Smooth muscle cell (in vitro differentiated cells): ENCODE results near the gene SSBP4. TPM values are rescaled to one million over a fixed set of nuclear protein-coding genes. Genes with fewer than 3 reads are reported as not detected.

ENCODE experiments used
- DNase-seq: peaks from one replicate; lab custom pipeline; 2025; ENCODE audit not compliant: unreplicated experiment; lab: John Stamatoyannopoulos, UW
- H2AFZ ChIP-seq: fragments of 200-600 bp; sonication (generic); 2 replicates; pipeline ENCODE4 v1.6.0; 2016; ENCODE audit warnings: antibody characterized with exemption, low read depth, mild to moderate bottlenecking
- H3F3A ChIP-seq: fragments of 200-600 bp; sonication (generic); 2 replicates; pipeline ENCODE4 v1.6.0; 2017; ENCODE audit warnings: antibody characterized with exemption, low read depth
- H3K27ac ChIP-seq: fragments of 200-600 bp; sonication (generic); 2 replicates; pipeline ENCODE4 v1.5.1; 2016; ENCODE audit warnings: low read depth, mild to moderate bottlenecking
- H3K27me3 ChIP-seq: fragments of 200-600 bp; sonication (generic); 2 replicates; pipeline ENCODE4 v1.6.1; 2016; ENCODE audit warnings: low read depth, mild to moderate bottlenecking
- H3K36me3 ChIP-seq: fragments of 200-600 bp; sonication (generic); 2 replicates; pipeline ENCODE4 v1.5.1; 2016; ENCODE audit warnings: low read depth
- H3K4me1 ChIP-seq: fragments of 200-600 bp; sonication (generic); 2 replicates; pipeline ENCODE4 v1.5.1; 2016; ENCODE audit warnings: low read depth
- H3K4me2 ChIP-seq: fragments of 200-600 bp; sonication (generic); 2 replicates; pipeline ENCODE4 v1.6.0; 2016; ENCODE audit warnings: mild to moderate bottlenecking
- H3K4me3 ChIP-seq: fragments of 200-600 bp; sonication (generic); 2 replicates; pipeline ENCODE4 v1.5.1; 2016; ENCODE audit warnings: mild to moderate bottlenecking
- H3K79me2 ChIP-seq: fragments of 200-600 bp; sonication (generic); 2 replicates; pipeline ENCODE4 v1.6.0; 2016; ENCODE audit warnings: low read depth, mild to moderate bottlenecking
- H3K9ac ChIP-seq: fragments of 200-600 bp; sonication (generic); 2 replicates; pipeline ENCODE4 v1.6.0; 2016; ENCODE audit warnings: low read depth
- H3K9me3 ChIP-seq: fragments of 200-600 bp; sonication (generic); replicated peaks from 2 replicates; pipeline ENCODE4 v1.5.1; 2016; ENCODE audit warnings: low read depth
- H4K20me1 ChIP-seq: fragments of 200-600 bp; sonication (generic); 2 replicates; pipeline ENCODE4 v1.6.0; 2016; ENCODE audit warnings: low read depth
- WGBS: methylation state at CpG from one replicate; pipeline ENCODE4 v1.1.7; 2016; ENCODE audit warnings: low lambda C conversion rate; 5-methylcytosine and 5-hydroxymethylcytosine counted together
- polyA plus RNA-seq: library from polyadenylated mRNA; unstranded; fragments of >200 nt; fragmentation: Nextera tagmentation; extraction: Ambion mirVana; gene quantifications from 2 replicates; pipeline ENCODE4 v1.2.1, GENCODE V29; 2016
- total RNA-seq: library from RNA; depleted of rRNA; stranded (reverse); fragments of >200 nt; gene quantifications from 2 replicates; pipeline ENCODE4 v1.2.3, GENCODE V29; 2014
- TF ChIP-seq, protein P1 (sequence below): fragments of 200-600 bp; sonication (generic); IDR thresholded peaks from 2 replicates; pipeline ENCODE4 v1.5.1; 2017; ENCODE audit warnings: borderline replicate concordance, mild to moderate bottlenecking, antibody characterized with exemption; ENCODE audit not compliant: insufficient read depth, poor library complexity, severe bottlenecking

Gene SSBP4
- total and polyA plus RNA-seq, 2 experiments from 2014 or later, result 44.1 to 124 TPM

DNA sequence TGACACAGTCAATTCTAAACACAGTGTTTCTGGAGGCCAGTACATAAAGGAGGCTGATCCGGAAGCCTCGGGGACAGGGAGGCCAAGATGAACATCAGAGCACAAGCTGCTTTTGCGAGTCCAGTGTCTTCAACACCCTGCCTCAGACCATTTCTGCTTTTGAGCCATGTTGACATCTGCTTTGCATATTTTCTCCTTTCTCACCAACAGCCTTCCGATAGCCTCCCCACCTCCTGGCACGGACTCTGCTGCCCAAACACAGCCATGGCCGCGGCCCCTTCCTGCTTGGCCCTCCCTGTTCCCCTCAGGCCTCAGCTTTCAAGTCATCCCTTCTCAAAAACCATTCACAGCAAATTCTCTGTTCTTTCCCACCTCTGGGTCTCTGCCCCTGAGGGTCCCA, 25.4 kb upstream of the SSBP4 start:
- DNase-seq, result no peak
- Histone ChIP-seq H3K27me3 (no peaks in the 10 kb centered on the region), H3K4me2 (no peak overlapping the region), H3K27ac (no peak overlapping the region), H2AFZ (no peak overlapping the region), H3K36me3 (no peaks in the 10 kb centered on the region), H3F3A (peaks cover 9% of the 10 kb centered on the region), H3K4me1 (peaks cover 4% of the 10 kb centered on the region), H3K9ac (no peak overlapping the region), H3K79me2 (no peaks in the 10 kb centered on the region), H4K20me1 (no peaks in the 10 kb centered on the region), H3K4me3 (no peak overlapping the region), H3K9me3 (no peaks in the 10 kb centered on the region)
- TF ChIP-seq, protein P1, sequence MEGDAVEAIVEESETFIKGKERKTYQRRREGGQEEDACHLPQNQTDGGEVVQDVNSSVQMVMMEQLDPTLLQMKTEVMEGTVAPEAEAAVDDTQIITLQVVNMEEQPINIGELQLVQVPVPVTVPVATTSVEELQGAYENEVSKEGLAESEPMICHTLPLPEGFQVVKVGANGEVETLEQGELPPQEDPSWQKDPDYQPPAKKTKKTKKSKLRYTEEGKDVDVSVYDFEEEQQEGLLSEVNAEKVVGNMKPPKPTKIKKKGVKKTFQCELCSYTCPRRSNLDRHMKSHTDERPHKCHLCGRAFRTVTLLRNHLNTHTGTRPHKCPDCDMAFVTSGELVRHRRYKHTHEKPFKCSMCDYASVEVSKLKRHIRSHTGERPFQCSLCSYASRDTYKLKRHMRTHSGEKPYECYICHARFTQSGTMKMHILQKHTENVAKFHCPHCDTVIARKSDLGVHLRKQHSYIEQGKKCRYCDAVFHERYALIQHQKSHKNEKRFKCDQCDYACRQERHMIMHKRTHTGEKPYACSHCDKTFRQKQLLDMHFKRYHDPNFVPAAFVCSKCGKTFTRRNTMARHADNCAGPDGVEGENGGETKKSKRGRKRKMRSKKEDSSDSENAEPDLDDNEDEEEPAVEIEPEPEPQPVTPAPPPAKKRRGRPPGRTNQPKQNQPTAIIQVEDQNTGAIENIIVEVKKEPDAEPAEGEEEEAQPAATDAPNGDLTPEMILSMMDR, result no peak
- 91% methylated on average over 7 of the region's 7 CpGs for WGBS

DNA sequence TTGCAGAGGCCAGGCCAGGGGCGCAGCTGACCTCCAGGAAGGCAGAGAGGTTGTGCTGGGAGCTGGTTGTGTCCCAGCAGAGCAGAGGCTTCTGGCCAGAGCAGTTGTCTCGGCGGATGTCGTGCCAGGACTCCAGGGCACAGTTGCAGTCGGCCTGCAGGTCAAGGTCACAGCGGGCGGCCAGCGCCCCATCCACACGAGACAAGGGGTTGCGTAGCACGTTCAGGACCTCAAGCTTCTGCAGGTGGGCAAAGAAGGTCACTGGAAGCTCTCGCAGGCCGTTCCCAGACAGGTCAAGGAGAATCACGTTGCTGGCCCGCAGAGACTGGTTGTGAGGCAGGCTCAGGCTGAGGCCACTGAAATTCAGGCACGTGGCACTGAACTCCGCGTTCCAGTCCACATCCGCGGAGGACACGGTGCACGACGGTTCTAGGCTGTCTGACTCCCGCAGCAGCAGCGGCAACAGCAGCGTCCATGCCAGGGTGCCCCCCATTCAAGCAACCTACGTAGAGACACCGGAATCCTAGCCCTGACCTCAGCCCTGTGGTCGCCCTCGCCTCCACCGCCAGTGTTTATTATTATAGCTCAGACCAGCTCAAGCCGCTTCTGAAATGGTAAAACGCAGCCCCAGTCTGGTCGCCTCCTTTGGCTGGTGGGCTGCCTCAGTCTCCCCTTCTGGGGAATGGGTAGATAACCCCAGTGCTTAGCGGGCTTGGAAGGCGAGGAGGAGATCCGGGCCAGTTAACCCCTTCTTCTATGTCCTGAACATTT, 22.5 kb upstream of the SSBP4 start:
- Histone ChIP-seq H3K27ac (no peak overlapping the region), H3K36me3 (no peaks in the 10 kb centered on the region), H3K4me3 (no peak overlapping the region), H2AFZ (no peak overlapping the region), H3K4me2 (no peak overlapping the region), H3K4me1 (peaks cover 4% of the 10 kb centered on the region), H4K20me1 (no peaks in the 10 kb centered on the region), H3K9me3 (no peaks in the 10 kb centered on the region), H3K9ac (no peak overlapping the region), H3K27me3 (no peaks in the 10 kb centered on the region), H3K79me2 (no peaks in the 10 kb centered on the region), H3F3A (peaks cover 5% of the 10 kb centered on the region)
- 91% methylated on average over 37 of the region's 37 CpGs for WGBS
- TF ChIP-seq, protein P1, result no peak
- DNase-seq, result no peak

DNA sequence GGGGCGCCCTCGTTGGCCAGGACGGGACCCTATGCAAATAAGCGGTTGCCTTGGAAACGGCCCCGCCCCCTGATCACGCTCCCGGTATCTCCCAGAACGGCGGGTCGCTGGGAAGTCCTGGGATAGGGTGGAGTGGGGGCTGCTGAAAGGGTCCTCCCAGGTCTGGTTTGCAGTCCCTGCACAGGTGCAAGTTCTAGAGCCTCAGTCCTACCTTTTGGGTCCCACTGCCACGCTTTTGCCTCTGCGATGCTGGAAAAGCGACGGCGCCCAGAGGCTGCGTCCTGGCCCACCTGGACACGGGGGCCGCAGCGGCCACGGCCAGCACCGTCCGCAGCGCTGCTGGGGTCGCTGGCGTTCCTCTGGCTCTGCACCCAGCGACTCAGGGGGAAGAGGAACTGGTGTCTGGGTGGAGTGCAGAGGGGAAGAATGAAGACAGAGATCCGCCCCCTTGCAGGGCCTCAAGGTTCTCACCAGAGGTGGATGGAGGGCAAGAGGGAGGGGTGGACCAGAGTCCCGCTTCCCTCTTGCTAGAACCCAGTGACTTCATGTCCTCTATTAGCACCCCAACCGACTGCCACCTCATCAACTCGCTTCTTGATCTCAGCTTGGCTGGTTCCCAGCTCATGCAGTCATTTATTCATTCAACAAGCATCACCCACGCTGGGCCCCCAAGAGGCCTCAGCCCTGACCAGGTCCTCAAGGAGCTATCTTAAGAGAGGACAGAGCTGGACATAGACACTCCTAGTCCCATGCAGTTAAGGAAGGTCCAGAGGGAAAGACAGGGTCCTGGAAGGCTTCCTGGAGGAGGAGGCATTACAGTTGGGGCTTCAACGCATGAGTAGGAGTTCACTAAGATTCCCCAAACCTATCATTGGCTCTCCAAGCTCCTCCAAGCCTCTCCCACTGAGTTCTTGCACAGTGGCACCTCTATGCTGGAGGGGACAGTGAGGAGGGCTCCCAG, 21.7 kb upstream of the SSBP4 start, which contains the start of gene LRRC25:
LRRC25 (minus strand) TSS at position 381 of the 961 bp plus-strand sequence. CDS start 659 bp downstream, outside the sequence.
- no peak for DNase-seq
- Histone ChIP-seq H3K27ac (no peak within 1 kb of the TSS), H2AFZ (no peak within 1 kb of the TSS), H3K79me2 (no peaks in the 10 kb centered on the region), H3K4me2 (no peak within 1 kb of the TSS), H3K9ac (no peak within 1 kb of the TSS), H3K9me3 (no peaks in the 10 kb centered on the region), H3K4me1 (peaks cover 4% of the 10 kb centered on the region), H4K20me1 (no peaks in the 10 kb centered on the region), H3K27me3 (no peaks in the 10 kb centered on the region), H3K36me3 (no peaks in the 10 kb centered on the region), H3K4me3 (no peak within 1 kb of the TSS), H3F3A (peaks cover 5% of the 10 kb centered on the region)
- WGBS, result 56% methylated on average over 33 of the region's 33 CpGs
- TF ChIP-seq, protein P1, result no peak
